ENCODE results near the gene CAMK1D. TPM values are rescaled to one million over a fixed set of nuclear protein-coding genes. Genes with fewer than 3 reads are reported as not detected.

CAMK1D gene
- 70.4 and 80.7 TPM in 2 replicates for total RNA-seq (2013; cell fraction: nucleolus; rRNA removed)
- total RNA-seq (2014; rRNA removed): 12.3 and 14.2 TPM in 2 replicates
- total RNA-seq (2014; rRNA removed; fragmentation: Illumina TruSeq; extraction: Trizol): 14.6 and 15.0 TPM in 2 replicates
- 35.5 and 37.0 TPM in 2 replicates for total RNA-seq (2021)
- polyA plus RNA-seq (2011; ENCODE audit: low read depth): 10.3 TPM
- 12.3 and 14.4 TPM in 2 replicates for polyA plus RNA-seq (2011; rRNA removed)
- 11.2 and 14.2 TPM in 2 replicates for polyA plus RNA-seq (2011; cell fraction: cytosol; rRNA removed)
- 11.2 and 12.9 TPM in 2 replicates for polyA plus RNA-seq (2011; cell fraction: nucleus; rRNA removed)
- polyA plus RNA-seq (2012): 13.4 and 15.8 TPM in 2 replicates
- 25.9 and 30.3 TPM in 2 replicates for polyA plus RNA-seq (2014; fragmentation: Illumina TruSeq; extraction: Trizol)
- 1 to 10 TPM; 2.1 to 5.5 TPM for polyA plus RNA-seq (2014; fragmentation: Nextera tagmentation; extraction: Ambion mirVana)
- polyA plus RNA-seq (2014; rRNA removed): 19.5 and 19.6 TPM in 2 replicates
- polyA plus RNA-seq (2016; fragmentation: Nextera tagmentation; extraction: Ambion mirVana): 10 to 100 TPM in 1 of 2 experiments, 1 to 10 TPM in 1; 3.5 to 20.0 TPM
- 11.3 and 16.2 TPM in 2 replicates for polyA minus RNA-seq (2011; rRNA and poly(A)+ RNA removed)
- polyA minus RNA-seq (2011; cell fraction: cytosol; rRNA and poly(A)+ RNA removed): 4.8 and 6.5 TPM in 2 replicates
- polyA minus RNA-seq (2011; cell fraction: nucleus; rRNA and poly(A)+ RNA removed): 3.9 and 5.7 TPM in 2 replicates
- Bru-seq, nascent RNA: percentile 81 among the genes with signal in this experiment
- percentile 84 among the genes with signal in this experiment for BruChase-seq, experiment 1, labeled RNA remaining after a 6-hour chase
- BruChase-seq, experiment 2, labeled RNA remaining after a 2-hour chase: percentile 81 among the genes with signal in this experiment
- long read RNA-seq, experiment 1, partial matches to known transcripts: 1 of 5 reads
- long read RNA-seq, experiment 1, other reads (novel, unspliced or antisense): 4 of 5 reads
- long read RNA-seq, experiment 2, partial matches to known transcripts: 0 of 10 reads
- long read RNA-seq, experiment 2, other reads (novel, unspliced or antisense): 10 of 10 reads

DNA sequence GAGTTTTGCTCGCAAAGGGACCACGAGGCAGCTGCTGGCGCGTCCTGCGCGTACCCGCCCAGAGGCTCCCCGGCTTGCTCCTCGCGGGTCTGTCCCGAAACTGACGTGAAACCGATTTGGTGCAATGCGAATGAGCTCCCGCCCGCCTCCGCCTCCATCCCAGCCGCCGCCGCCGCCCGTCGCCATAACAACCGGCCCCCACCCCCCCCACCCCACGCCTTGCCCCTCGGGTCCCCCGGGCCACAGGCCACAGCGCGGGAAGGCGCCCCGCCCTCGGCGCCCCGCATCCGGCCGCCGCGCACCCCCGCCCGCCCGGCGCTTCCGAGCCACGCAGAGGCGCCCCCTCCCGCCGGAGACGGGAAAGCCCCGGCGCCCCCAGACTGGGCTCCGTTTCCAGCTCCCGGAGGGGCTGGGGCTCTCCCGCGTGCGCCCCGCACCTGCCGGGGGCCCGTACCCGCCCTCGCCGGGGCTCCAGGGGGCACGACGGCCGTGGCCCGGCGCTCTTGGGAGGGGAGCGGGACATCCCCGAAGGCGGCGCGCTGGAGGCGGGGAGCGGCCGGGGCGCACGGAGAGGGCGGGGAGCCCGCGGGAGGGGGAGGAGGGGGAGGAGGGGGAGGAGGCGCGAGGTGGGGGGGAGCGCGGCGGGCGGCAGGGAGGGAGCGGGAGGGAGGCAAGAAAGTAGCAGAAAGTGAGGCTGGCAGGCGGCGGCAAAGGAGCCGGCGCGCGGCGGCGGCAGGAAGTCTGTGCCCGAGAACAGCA, at the start of gene CAMK1D:
Gene CAMK1D, plus strand, starts transcription at position 678 of the 759 bp plus-strand sequence.
- H3K9ac ChIP-seq (ENCODE audit: control insufficient read depth, insufficient read depth, low read length): peak within 1 kb of the TSS; percentile 79
- BruUV-seq (replicated peaks): no TSS peak
- no peaks in the 10 kb centered on the region for H3K36me3 ChIP-seq (ENCODE audit: control insufficient read depth in 2 of 2, insufficient read depth in 2 of 2, low read length in 1 of 2)
- peak within 1 kb of the TSS; percentile 92 for H3K4me3 ChIP-seq
- WGBS (ENCODE audit: insufficient coverage, insufficient replicate concordance, low lambda C conversion rate, missing lambda C conversion rate): 2% methylated on average over 30 of the region's 95 CpGs
- ChIA-PET CTCF (interaction anchor here (2.2 to 6.7 kb wide), 2 partner anchors 84 to 307 kb away, joined by 8 to 63 read pairs; no protein-coding TSS in a partner anchor), POLR2A (interaction anchor here (0.5 to 2.3 kb wide), 8 partner anchors 10 to 307 kb away, joined by 3 to 8 read pairs (median 4); no protein-coding TSS in a partner anchor), SMC1A (ENCODE audit: uncharacterized antibody, unreplicated experiment) (interaction anchor here (0.9 to 11.7 kb wide), 9 partner anchors 11 to 307 kb away, joined by 3 to 68 read pairs (median 3); no protein-coding TSS in a partner anchor), RAD21 (ENCODE audit: unreplicated experiment) (interaction anchor here (0.6 to 6.7 kb wide), 17 partner anchors 10 to 878 kb away, joined by 3 to 59 read pairs (median 5); partner anchors contain the start of gene OPTN)
- no peaks in the 10 kb centered on the region for H3K9me3 ChIP-seq (replicated peaks; ENCODE audit: control insufficient read depth, insufficient read depth, low read length)
- peak within 1 kb of the TSS; percentile 96 for H3K4me2 ChIP-seq (ENCODE audit: control insufficient read depth, insufficient read depth)
- H2AFZ ChIP-seq (ENCODE audit: control insufficient read depth, low read depth, low read length): peak within 1 kb of the TSS; percentile 67
- H3K27ac ChIP-seq (ENCODE audit: control insufficient read depth, insufficient read depth): peak within 1 kb of the TSS; percentile 67
- ATAC-seq (peak; percentile 57), DNase-seq (ENCODE audit: low read depth, low spot score) (no peak), FAIRE-seq (no peak)
- H3K27me3 ChIP-seq (replicated peaks in 1 of 2; ENCODE audit: control insufficient read depth in 2 of 2, insufficient read depth in 2 of 2, low read length in 1 of 2): no peaks in the 10 kb centered on the region
- H3K79me2 ChIP-seq (ENCODE audit: control insufficient read depth, insufficient read depth, low read length): peaks cover 29% of the 10 kb centered on the region
- H4K20me1 ChIP-seq (ENCODE audit: control insufficient read depth, insufficient read depth): no peaks in the 10 kb centered on the region
- in situ Hi-C loops (cut with MboI): no loop called here
- intact Hi-C loops (cut with micrococcal nuclease; ENCODE audit: unreplicated experiment): no loop called here
- H3K4me1 ChIP-seq (ENCODE audit: control insufficient read depth, insufficient read depth, low read length): peaks cover 27% of the 10 kb centered on the region
- TF ChIP-seq NFYB (IDR thresholded peaks at IDR 0.05; ENCODE audit: insufficient read depth, low read depth, low read length): no peak
- TF ChIP-seq MYB (IDR thresholded peaks at IDR 0.05; ENCODE audit: borderline replicate concordance, low read depth, low read length): no peak
- TF ChIP-seq ZNF384 (IDR thresholded peaks at IDR 0.05; ENCODE audit: borderline replicate concordance, low read depth, low read length): no peak
- TF ChIP-seq SUZ12 (IDR thresholded peaks at IDR 0.05; ENCODE audit: unreplicated experiment): no peak
- TF ChIP-seq NR2C1 (IDR thresholded peaks at IDR 0.05): 0 out of 2 replicates have a peak, but pooled peaks have one; percentile 18
- no peak for TF ChIP-seq PAX8 (IDR thresholded peaks at IDR 0.05)
- TF ChIP-seq, protein P1, sequence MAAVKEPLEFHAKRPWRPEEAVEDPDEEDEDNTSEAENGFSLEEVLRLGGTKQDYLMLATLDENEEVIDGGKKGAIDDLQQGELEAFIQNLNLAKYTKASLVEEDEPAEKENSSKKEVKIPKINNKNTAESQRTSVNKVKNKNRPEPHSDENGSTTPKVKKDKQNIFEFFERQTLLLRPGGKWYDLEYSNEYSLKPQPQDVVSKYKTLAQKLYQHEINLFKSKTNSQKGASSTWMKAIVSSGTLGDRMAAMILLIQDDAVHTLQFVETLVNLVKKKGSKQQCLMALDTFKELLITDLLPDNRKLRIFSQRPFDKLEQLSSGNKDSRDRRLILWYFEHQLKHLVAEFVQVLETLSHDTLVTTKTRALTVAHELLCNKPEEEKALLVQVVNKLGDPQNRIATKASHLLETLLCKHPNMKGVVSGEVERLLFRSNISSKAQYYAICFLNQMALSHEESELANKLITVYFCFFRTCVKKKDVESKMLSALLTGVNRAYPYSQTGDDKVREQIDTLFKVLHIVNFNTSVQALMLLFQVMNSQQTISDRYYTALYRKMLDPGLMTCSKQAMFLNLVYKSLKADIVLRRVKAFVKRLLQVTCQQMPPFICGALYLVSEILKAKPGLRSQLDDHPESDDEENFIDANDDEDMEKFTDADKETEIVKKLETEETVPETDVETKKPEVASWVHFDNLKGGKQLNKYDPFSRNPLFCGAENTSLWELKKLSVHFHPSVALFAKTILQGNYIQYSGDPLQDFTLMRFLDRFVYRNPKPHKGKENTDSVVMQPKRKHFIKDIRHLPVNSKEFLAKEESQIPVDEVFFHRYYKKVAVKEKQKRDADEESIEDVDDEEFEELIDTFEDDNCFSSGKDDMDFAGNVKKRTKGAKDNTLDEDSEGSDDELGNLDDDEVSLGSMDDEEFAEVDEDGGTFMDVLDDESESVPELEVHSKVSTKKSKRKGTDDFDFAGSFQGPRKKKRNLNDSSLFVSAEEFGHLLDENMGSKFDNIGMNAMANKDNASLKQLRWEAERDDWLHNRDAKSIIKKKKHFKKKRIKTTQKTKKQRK (IDR thresholded peaks at IDR 0.05; ENCODE audit: low read depth, low read length): no peak
- TF ChIP-seq ZNF622 (IDR thresholded peaks at IDR 0.05): no peak
- TF ChIP-seq BCL11A (IDR thresholded peaks at IDR 0.05; ENCODE audit: low read depth, low read length): no peak
- TF ChIP-seq, protein P2, sequence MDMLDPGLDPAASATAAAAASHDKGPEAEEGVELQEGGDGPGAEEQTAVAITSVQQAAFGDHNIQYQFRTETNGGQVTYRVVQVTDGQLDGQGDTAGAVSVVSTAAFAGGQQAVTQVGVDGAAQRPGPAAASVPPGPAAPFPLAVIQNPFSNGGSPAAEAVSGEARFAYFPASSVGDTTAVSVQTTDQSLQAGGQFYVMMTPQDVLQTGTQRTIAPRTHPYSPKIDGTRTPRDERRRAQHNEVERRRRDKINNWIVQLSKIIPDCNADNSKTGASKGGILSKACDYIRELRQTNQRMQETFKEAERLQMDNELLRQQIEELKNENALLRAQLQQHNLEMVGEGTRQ (IDR thresholded peaks at IDR 0.05; ENCODE audit: borderline replicate concordance, low read depth, low read length): no peak
- TF ChIP-seq LARP7 (IDR thresholded peaks at IDR 0.05): no peak
- peak; percentile 58; the same call in 1 of the 2 replicates for TF ChIP-seq EED (IDR thresholded peaks at IDR 0.05; ENCODE audit: low read depth)

Data from GM12878 (cell line).